ENCODE measurements around the gene THSD4. TPM values are rescaled to one million over a fixed set of nuclear protein-coding genes. Genes with fewer than 3 reads are reported as not detected.
"Not testable (repeated sequence)": the region's sequence is repeated elsewhere in the genome, so short reads cannot be mapped to it uniquely, and the experiment has no call there.

THSD4 gene
- total RNA-seq, 2 experiments from 2014 or later: not detected

- Mint-ChIP-seq H3K27ac (no peak overlapping the region), H3K36me3 (ENCODE audit: low read depth) (no peaks in the 10 kb centered on the region), H3K9me3 (peaks cover 1% of the 10 kb centered on the region), H3K4me3 (no peak overlapping the region), H3K27me3 (peaks cover 5% of the 10 kb centered on the region), H3K4me1 (ENCODE audit: low read depth) (no peaks in the 10 kb centered on the region)
- DNase-seq (no peak), ATAC-seq (ENCODE audit: poor library complexity) (no peak)
- H3K27me3 ChIP-seq (ENCODE audit: control insufficient read depth in 1 of 2, insufficient read depth in 2 of 2, low read length in 2 of 2): no peaks in the 10 kb centered on the region
- intact Hi-C loops (cut with DNase I, micrococcal nuclease): no loop called here
- no peaks in the 10 kb centered on the region for H3K9me3 ChIP-seq (ENCODE audit: control insufficient read depth in 1 of 2, insufficient read depth in 1 of 2, low read length in 2 of 2)
- no peak overlapping the region for H3K4me3 ChIP-seq (ENCODE audit: low read length)
- no peaks in the 10 kb centered on the region for H3K36me3 ChIP-seq (ENCODE audit: insufficient read depth, low read length)
- no peaks in the 10 kb centered on the region for H3K4me1 ChIP-seq (ENCODE audit: insufficient read depth, low read length)
- POLR2A ChIA-PET: no interaction called here
- TF ChIP-seq CTCF (IDR thresholded peaks at IDR 0.05): no peak
- H3K27ac ChIP-seq (ENCODE audit: low read depth in 1 of 2, low read length in 2 of 2): no peak overlapping the region
- CTCF ChIA-PET: no interaction called here
These were observed 199.8 kb downstream of the THSD4 start for GRCh38 chr15:71314956-71315537.

DNA sequence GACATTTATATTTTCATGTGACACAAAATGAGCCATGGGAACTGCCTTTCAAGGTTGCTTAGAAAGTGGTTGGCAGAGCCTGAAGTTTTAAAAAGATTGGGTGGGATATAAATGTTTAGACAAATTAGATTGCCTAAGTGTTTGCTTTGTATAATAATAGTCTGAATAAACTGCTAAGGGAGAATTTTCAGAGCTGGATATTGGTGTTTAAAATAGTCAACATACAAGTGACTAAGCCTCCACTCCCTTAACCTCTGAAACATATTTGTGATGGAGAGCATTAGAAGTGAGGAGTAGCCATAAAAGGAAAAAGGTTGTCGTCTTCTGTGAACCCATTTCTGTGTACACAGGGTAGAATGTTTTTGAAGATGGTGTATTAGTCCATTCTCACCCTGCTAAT is 201.6 kb downstream of the THSD4 start:
- no peak for TF ChIP-seq CTCF (IDR thresholded peaks at IDR 0.05)
- H3K27ac ChIP-seq (ENCODE audit: low read depth in 1 of 2, low read length in 2 of 2): no peak overlapping the region
- H3K4me3 ChIP-seq (ENCODE audit: low read length): no peak overlapping the region
- no peaks in the 10 kb centered on the region for H3K36me3 ChIP-seq (ENCODE audit: insufficient read depth, low read length)
- intact Hi-C loops (cut with DNase I, micrococcal nuclease): no loop called here
- no peaks in the 10 kb centered on the region for H3K27me3 ChIP-seq (ENCODE audit: control insufficient read depth in 1 of 2, insufficient read depth in 2 of 2, low read length in 2 of 2)
- ATAC-seq (ENCODE audit: poor library complexity) (no peak), DNase-seq (no peak)
- Mint-ChIP-seq H3K4me1 (ENCODE audit: low read depth) (no peaks in the 10 kb centered on the region), H3K9me3 (peaks cover 1% of the 10 kb centered on the region), H3K36me3 (ENCODE audit: low read depth) (no peaks in the 10 kb centered on the region), H3K27ac (no peak overlapping the region), H3K27me3 (peaks cover 5% of the 10 kb centered on the region), H3K4me3 (no peak overlapping the region)
- H3K4me1 ChIP-seq (ENCODE audit: insufficient read depth, low read length): no peaks in the 10 kb centered on the region
- no peaks in the 10 kb centered on the region for H3K9me3 ChIP-seq (ENCODE audit: control insufficient read depth in 1 of 2, insufficient read depth in 1 of 2, low read length in 2 of 2)
- CTCF ChIA-PET: no interaction called here
- POLR2A ChIA-PET: no interaction called here

- H3K4me3 ChIP-seq (ENCODE audit: low read length); H3K27ac Mint-ChIP-seq; H3K4me1 Mint-ChIP-seq (ENCODE audit: low read depth); CTCF ChIA-PET; H3K27me3 ChIP-seq (ENCODE audit: control insufficient read depth in 1 of 2, insufficient read depth in 2 of 2, low read length in 2 of 2); H3K4me3 Mint-ChIP-seq; H3K27ac ChIP-seq (ENCODE audit: low read depth in 1 of 2, low read length in 2 of 2); H3K9me3 ChIP-seq (ENCODE audit: control insufficient read depth in 1 of 2, insufficient read depth in 1 of 2, low read length in 2 of 2); H3K36me3 Mint-ChIP-seq (ENCODE audit: low read depth); DNase-seq; intact Hi-C loops (cut with DNase I, micrococcal nuclease); H3K36me3 ChIP-seq (ENCODE audit: insufficient read depth, low read length); H3K9me3 Mint-ChIP-seq; POLR2A ChIA-PET; H3K27me3 Mint-ChIP-seq; ATAC-seq (ENCODE audit: poor library complexity); H3K4me1 ChIP-seq (ENCODE audit: insufficient read depth, low read length): not testable (repeated sequence)
These were observed 204.2 kb downstream of the THSD4 start for GRCh38 chr15:71319424-71319823.

DNA sequence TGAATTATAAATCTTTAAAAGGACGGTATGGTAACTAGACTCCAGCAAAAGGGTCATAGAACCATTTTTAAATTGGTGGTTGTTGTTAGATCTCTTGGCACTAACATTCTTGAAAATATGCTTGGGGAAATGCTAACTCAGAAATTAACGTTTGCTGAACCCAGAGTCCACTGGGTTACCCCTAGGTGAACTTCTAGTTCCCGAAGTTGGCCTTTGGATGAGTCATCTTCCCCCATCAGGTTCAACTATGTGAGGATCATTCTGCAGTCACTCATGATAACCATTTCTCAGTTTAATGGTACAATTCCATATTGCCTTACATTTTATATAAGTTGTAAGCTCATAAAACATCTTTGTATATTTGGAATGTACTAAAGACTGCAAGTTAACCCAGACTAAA is 204.7 kb downstream of the THSD4 start:
- no peak overlapping the region for H3K27ac ChIP-seq (ENCODE audit: low read depth in 1 of 2, low read length in 2 of 2)
- no peaks in the 10 kb centered on the region for H3K9me3 ChIP-seq (ENCODE audit: control insufficient read depth in 1 of 2, insufficient read depth in 1 of 2, low read length in 2 of 2)
- intact Hi-C loops (cut with DNase I, micrococcal nuclease): no loop called here
- H3K4me1 Mint-ChIP-seq (ENCODE audit: low read depth): no peaks in the 10 kb centered on the region
- H3K4me3 Mint-ChIP-seq: no peak overlapping the region
- H3K36me3 Mint-ChIP-seq (ENCODE audit: low read depth): no peaks in the 10 kb centered on the region
- no peak for TF ChIP-seq CTCF (IDR thresholded peaks at IDR 0.05)
- H3K4me3 ChIP-seq (ENCODE audit: low read length): no peak overlapping the region
- ATAC-seq (ENCODE audit: poor library complexity): no peak
- no peak overlapping the region for H3K27ac Mint-ChIP-seq
- no peaks in the 10 kb centered on the region for H3K36me3 ChIP-seq (ENCODE audit: insufficient read depth, low read length)
- H3K4me1 ChIP-seq (ENCODE audit: insufficient read depth, low read length): no peaks in the 10 kb centered on the region
- H3K27me3 Mint-ChIP-seq: peaks cover 4% of the 10 kb centered on the region
- ChIA-PET POLR2A (no interaction called here), CTCF (no interaction called here)
- no peaks in the 10 kb centered on the region for H3K27me3 ChIP-seq (ENCODE audit: control insufficient read depth in 1 of 2, insufficient read depth in 2 of 2, low read length in 2 of 2)
- DNase-seq: no peak
- H3K9me3 Mint-ChIP-seq: peaks cover 1% of the 10 kb centered on the region

Measured in CD4-positive, alpha-beta T cell (primary cell).